LNCAP (cell line): ENCODE results near the gene TDRD1.

Experiments
- CTCF ChIP-seq: fragments of 450-650 bp; IDR thresholded peaks from 2 replicates; pipeline ENCODE4 v1.5.1; 2017; ENCODE audit warnings: mild to moderate bottlenecking

Gene TDRD1

GRCh38 chr10:114179148-114179547 is at the start of gene TDRD1:
Gene TDRD1 (plus strand): TSS chr10:114179353. CDS start chr10:114187832, 8,479 bp downstream.
- no peak for TF ChIP-seq CTCF

- no peak for TF ChIP-seq CTCF
These were observed 48.1 kb upstream of the TDRD1 start for GRCh38 chr10:114131094-114131493.

- no peak for TF ChIP-seq CTCF
These were observed 43.7 kb upstream of the TDRD1 start for GRCh38 chr10:114135476-114135875.

GRCh38 chr10:114138581-114138980 is 40.6 kb upstream of the TDRD1 start:
- no peak for TF ChIP-seq CTCF

GRCh38 chr10:114140036-114140435 is 39.1 kb upstream of the TDRD1 start:
- no peak for TF ChIP-seq CTCF

- no peak for TF ChIP-seq CTCF
These were observed 37.1 kb upstream of the TDRD1 start for GRCh38 chr10:114142018-114142417.

- TF ChIP-seq CTCF, result no peak
These were observed 36.0 kb upstream of the TDRD1 start for GRCh38 chr10:114143160-114143559.

- TF ChIP-seq CTCF, result no peak
These were observed 27.7 kb upstream of the TDRD1 start for GRCh38 chr10:114151486-114151885.
